Endometrial microvascular endothelial cells (primary cell): ENCODE data around the gene NOP14. TPM values are rescaled to one million over a fixed set of nuclear protein-coding genes. Genes with fewer than 3 reads are reported as not detected.
"Not testable (repeated sequence)": the region's sequence is repeated elsewhere in the genome, so short reads cannot be mapped to it uniquely, and the experiment has no call there.

ENCODE experiments used
- in situ Hi-C: cut with HindIII; loops from 2 replicates; pipeline ENCODE4 v1.10.0; 2017; ENCODE audit warnings: low sequenced_read_pairs, low pct_unique_long_range_greater_than_20kb; ENCODE audit errors: inconsistent ontology term
- total RNA-seq: library from RNA; depleted of rRNA; stranded (reverse); fragments of >200 nt; gene quantifications from one replicate; pipeline ENCODE4 v1.2.3, GENCODE V29; 2015; ENCODE audit errors: inconsistent ontology term

The NOP14 gene
- total RNA-seq, 1 donor from 2014 or later: 36.1 TPM

- in situ Hi-C loops: no loop called here
Observed at GRCh38 chr4:2924765-2925301, 38.4 kb downstream of the NOP14 start.

GRCh38 chr4:2924286-2924685 is 38.9 kb downstream of the NOP14 start:
- in situ Hi-C loops: no loop called here

- in situ Hi-C loops: no loop called here
Observed at GRCh38 chr4:2923668-2924173, 39.5 kb downstream of the NOP14 start.

GRCh38 chr4:2923141-2923551 is 40.1 kb downstream of the NOP14 start:
- in situ Hi-C loops: no loop called here

GRCh38 chr4:2922453-2923101 is 40.6 kb downstream of the NOP14 start:
- in situ Hi-C loops: not testable (repeated sequence)

- in situ Hi-C loops: not testable (repeated sequence)
Observed at GRCh38 chr4:2918714-2919113, 44.5 kb downstream of the NOP14 start.

- in situ Hi-C loops: not testable (repeated sequence)
Observed at GRCh38 chr4:2918300-2918699, 44.9 kb downstream of the NOP14 start.

- in situ Hi-C loops: not testable (repeated sequence)
Observed at GRCh38 chr4:2916696-2917095, 46.5 kb downstream of the NOP14 start.

GRCh38 chr4:2915789-2916188 is 47.4 kb downstream of the NOP14 start:
- in situ Hi-C loops: no loop called here

- in situ Hi-C loops: no loop called here
Observed at GRCh38 chr4:2914256-2915126, 48.7 kb downstream of the NOP14 start.

GRCh38 chr4:2913168-2913567 is 50.0 kb downstream of the NOP14 start:
- in situ Hi-C loops: no loop called here

GRCh38 chr4:2911868-2912267 is 51.3 kb downstream of the NOP14 start:
- in situ Hi-C loops: no loop called here

- in situ Hi-C loops: no loop called here
Observed at GRCh38 chr4:2910409-2910808, 52.8 kb downstream of the NOP14 start.

GRCh38 chr4:2909583-2909982 is 53.6 kb downstream of the NOP14 start:
- in situ Hi-C loops: no loop called here

- in situ Hi-C loops: no loop called here
Observed at GRCh38 chr4:2908686-2909085, 54.5 kb downstream of the NOP14 start.

- in situ Hi-C loops: no loop called here
Observed at GRCh38 chr4:2907706-2908293, 55.4 kb downstream of the NOP14 start.

- in situ Hi-C loops: no loop called here
Observed at GRCh38 chr4:2907226-2907625, 56.0 kb downstream of the NOP14 start.

GRCh38 chr4:2906218-2906617 is 57.0 kb downstream of the NOP14 start:
- in situ Hi-C loops: no loop called here

GRCh38 chr4:2905544-2905943 is 57.7 kb downstream of the NOP14 start:
- in situ Hi-C loops: no loop called here
